C1 segment of cervical spinal cord (tissue), 14 donors: ENCODE measurements around the gene MDFI.
A peak's percentile ranks its signal among the peaks of the same experiment; 100 is the strongest.

ENCODE experiments used
- DNase-seq, 14 donors: peaks; one replicate each; lab custom pipeline; 2025; lab: John Stamatoyannopoulos, UW

MDFI gene

GRCh38 chr6:41672016-41672415 lies 33.7 kb downstream of the MDFI start:
- DNase-seq = no peak

- DNase-seq = no peak
Observed at GRCh38 chr6:41672816-41673703, 34.8 kb downstream of the MDFI start.

GRCh38 chr6:41673704-41674000 lies 35.4 kb downstream of the MDFI start:
- DNase-seq = no peak

- no peak for DNase-seq
Observed at GRCh38 chr6:41674231-41675000, 36.1 kb downstream of the MDFI start.

DNA sequence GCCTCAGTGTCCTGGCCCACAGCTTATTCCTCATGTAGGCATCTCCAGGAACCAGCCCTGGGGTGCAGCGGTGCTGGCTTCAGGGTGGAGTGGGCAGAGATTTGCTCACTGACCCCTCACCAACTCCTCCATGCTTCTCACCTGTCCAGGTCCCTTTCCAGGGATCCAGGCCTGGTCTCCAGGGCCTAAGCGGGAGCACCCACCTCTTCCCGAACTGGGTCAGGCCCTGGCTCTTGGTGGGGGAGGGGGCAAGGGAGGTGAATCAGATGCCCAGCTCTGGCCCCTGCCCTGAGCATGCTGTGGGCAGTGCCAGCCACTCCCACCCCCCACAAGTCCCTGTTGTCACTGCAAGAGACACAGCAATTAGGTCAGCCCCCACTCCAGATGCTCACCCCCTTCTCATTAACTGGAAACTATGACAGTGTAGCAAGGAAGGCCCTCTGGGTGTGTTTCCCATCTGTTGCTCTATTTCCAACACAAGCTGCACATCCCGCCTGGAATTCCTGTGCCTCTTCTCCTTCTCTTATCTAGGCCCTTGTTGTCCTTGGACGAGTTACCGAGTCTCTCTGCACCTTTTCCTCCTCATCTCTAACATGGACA lies 37.0 kb downstream of the MDFI start:
- no peak for DNase-seq

DNA sequence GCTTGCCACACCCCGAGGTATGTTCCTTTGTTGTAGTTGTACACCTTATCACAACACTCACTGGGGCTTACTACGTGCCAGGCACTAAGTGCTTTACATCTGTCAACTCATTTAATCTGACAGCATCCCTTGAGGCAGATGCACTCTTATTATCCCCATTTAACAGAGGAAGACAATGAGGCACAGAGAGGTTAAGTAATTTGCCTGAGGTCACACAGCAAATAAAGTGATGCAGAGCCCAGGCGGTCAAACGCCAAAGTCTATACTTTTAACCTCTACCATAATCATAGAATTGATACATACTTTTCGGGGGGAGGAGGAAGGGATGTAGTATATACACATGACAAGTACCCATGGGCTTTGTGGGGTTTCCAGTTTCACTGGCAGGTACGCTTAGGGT lies 37.7 kb downstream of the MDFI start:
- no peak for DNase-seq

GRCh38 chr6:41676431-41676830 lies 38.2 kb downstream of the MDFI start:
- DNase-seq = no peak

DNA sequence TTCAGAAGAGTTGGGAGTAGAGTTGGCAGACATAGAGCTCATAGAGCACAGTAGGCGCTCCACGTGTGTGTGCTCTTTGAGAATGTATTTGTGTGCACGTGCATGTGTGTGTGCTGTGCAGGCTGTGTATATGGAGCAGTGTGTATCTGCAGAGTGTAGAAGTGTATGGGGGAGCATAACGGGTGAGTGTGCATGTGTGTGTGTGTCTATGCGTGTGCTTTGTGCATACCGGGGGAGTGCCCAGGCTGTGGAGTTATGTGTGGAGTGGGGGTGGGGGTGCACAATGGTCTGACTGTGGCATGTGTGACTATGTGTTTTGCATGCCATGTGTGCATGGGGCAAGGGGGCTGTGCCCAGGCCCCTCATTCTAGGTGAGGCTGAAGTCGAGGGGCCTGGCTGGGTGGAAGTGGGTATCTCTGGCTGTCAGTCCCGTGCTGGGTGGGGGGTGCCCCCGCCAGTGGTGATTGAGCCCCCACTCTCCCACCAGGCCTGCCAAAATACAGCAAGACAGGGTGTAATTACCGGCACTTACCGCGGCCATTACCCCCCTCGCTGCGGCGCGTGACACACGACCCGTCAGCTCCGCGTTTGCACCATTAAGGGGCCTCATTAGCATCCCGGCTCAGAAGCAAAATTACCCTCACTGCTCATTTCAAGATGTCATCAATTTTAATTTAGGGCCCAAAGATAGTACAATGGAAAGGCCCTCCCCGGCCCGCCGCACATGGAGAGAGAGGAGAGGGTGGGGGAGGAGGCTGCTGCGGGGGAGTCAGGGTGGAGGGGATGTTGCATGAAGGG lies 39.1 kb downstream of the MDFI start:
- DNase-seq = no peak

- DNase-seq = no peak
Observed at GRCh38 chr6:41678511-41679084, 40.3 kb downstream of the MDFI start.

GRCh38 chr6:41679696-41680095 lies 41.4 kb downstream of the MDFI start:
- no peak for DNase-seq

- DNase-seq = no peak
Observed at GRCh38 chr6:41680182-41680965, 42.1 kb downstream of the MDFI start.

- peak in 12 of 14 donors; percentile 53 to 88 (median 78) for DNase-seq
Observed at GRCh38 chr6:41682056-41682477, 43.8 kb downstream of the MDFI start.

DNA sequence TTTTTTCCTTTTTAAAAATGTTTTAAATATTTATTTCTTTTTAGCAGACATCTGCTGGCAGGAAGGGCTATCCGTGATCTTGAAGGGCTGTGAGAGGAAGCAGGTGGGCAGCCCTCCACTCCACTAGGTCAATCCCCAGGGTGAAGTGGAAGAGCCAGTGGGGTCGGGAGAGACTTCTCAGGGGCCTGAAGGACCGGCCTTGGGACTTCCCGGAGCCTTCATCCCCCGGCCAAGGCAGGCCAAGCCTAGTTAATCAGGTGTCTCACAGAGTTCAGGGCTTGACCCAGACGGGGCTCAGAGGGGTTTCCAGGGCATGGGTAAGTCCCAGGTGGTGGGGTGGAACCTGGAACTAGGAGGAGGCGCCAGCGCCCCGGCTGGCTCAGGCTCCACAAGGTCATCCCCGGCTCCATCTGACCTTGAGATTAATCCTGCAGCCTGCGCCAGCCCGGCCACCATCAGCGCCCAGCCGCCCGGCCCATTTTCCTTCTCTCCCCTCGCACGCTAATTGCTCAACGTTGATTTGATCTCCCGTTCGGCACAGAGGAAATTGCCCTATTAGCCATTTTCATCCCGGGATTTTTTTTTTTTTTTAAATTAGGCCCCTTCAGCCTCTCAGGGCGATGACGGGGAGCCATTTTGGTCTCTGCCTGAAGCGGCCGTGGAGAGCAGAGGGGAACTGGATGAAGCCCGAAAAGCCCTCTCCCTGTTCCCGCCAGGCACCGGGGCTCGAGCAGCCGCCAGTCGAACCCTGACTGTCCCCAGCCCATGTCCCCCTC lies 44.4 kb downstream of the MDFI start:
- DNase-seq = peak in 2 of 14 donors; percentile 27 to 67

DNA sequence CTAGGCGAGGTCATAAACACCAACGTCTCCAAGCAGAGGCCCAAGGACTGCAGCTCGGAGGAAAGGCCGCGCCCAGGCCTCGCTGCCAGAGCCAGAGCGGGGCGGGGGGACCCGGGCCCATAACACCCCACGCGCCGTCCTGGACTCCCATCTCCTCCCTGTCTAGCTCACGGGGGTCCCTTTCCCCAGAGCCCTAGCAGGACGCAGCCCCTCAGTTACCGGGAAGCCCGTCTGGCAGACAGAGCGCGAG lies 44.9 kb downstream of the MDFI start:
- peak in 1 of 14 donors; percentile 66 for DNase-seq

DNA sequence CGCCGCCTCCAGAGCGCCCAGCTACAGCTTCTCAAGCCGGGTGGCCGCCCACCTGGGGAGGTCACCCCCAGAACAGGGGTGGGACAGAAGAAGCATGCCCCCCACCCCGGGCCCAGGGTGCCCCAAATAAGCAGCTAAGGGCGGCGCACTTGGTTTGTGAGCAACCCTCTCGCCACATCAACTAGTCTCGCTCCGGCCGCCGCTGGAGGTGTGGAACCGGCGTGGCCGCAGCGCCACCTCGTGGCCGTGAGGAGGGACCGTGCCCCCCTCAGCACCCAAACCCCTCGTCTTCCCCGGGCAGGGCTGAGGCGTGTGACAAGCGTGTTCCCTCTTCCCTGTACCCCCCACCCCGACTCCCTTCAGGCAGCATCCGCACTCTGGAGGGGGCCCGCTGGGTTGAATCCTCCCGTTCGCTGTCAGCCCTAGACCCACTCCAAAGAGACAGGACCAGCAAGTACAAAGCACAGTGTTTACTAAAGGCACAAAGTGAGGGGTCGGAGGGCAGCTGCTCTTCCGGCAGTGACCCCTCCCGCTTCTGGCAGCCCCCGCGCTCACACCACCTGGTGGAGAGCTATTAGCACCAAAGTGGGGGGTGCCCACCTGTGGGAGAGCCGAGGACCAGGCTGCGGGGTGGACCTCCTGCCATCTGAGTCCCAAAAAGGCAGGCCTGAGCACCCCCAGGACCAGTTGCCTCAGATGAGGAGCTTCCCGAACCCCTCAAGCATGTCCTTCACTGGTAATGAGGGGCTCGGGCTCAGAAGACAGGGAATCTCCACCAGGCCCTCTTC lies 45.4 kb downstream of the MDFI start:
- peak in 13 of 14 donors; percentile 31 to 88 (median 67) for DNase-seq

GRCh38 chr6:41684311-41685180 lies 46.3 kb downstream of the MDFI start:
- no peak for DNase-seq

- no peak for DNase-seq
Observed at GRCh38 chr6:41685641-41686380, 47.5 kb downstream of the MDFI start.
